IPS-18a (cell line): Measurements from ENCODE around the gene MDGA2.

Experiments used
- H3K27ac ChIP-seq: one replicate; pipeline ENCODE4 v1.5.1; 2013; ENCODE audit warnings: low read length
- H3K27me3 ChIP-seq: one replicate; pipeline ENCODE4 v1.6.1; 2013; ENCODE audit warnings: mild to moderate bottlenecking, low read length; ENCODE audit not compliant: control insufficient read depth, insufficient read depth
- H3K36me3 ChIP-seq: one replicate; pipeline ENCODE4 v1.6.1; 2013; ENCODE audit warnings: low read depth, low read length; ENCODE audit not compliant: control insufficient read depth
- H3K4me1 ChIP-seq: one replicate; pipeline ENCODE4 v1.6.1; 2013; ENCODE audit warnings: low read depth, low read length; ENCODE audit not compliant: control insufficient read depth
- H3K4me3 ChIP-seq: one replicate; pipeline ENCODE4 v1.5.1; 2013; ENCODE audit warnings: low read length
- H3K9ac ChIP-seq: one replicate; pipeline ENCODE4 v1.6.1; 2013; ENCODE audit warnings: mild to moderate bottlenecking, low read length, moderate library complexity
- H3K9me3 ChIP-seq: one replicate; pipeline ENCODE4 v1.6.1; 2013; ENCODE audit warnings: low read depth, low read length; ENCODE audit not compliant: control insufficient read depth

Gene MDGA2

GRCh38 chr14:47536341-47536740 is 139.1 kb downstream of the MDGA2 start:
- no peak overlapping the region for H3K9ac ChIP-seq
- H3K36me3 ChIP-seq, result no peaks in the 10 kb centered on the region
- H3K9me3 ChIP-seq, result no peaks in the 10 kb centered on the region
- H3K27me3 ChIP-seq, result no peaks in the 10 kb centered on the region
- H3K4me3 ChIP-seq, result no peak overlapping the region
- H3K4me1 ChIP-seq, result peaks cover 16% of the 10 kb centered on the region
- no peak overlapping the region for H3K27ac ChIP-seq

GRCh38 chr14:47526591-47527244 is 148.7 kb downstream of the MDGA2 start:
- Histone ChIP-seq H3K4me3 (no peak overlapping the region), H3K9me3 (peaks cover 5% of the 10 kb centered on the region), H3K27ac (no peak overlapping the region), H3K27me3 (no peaks in the 10 kb centered on the region), H3K4me1 (no peaks in the 10 kb centered on the region), H3K9ac (no peak overlapping the region), H3K36me3 (no peaks in the 10 kb centered on the region)

- Histone ChIP-seq H3K4me3 (no peak overlapping the region), H3K27me3 (no peaks in the 10 kb centered on the region), H3K9me3 (no peaks in the 10 kb centered on the region), H3K9ac (no peak overlapping the region), H3K4me1 (no peaks in the 10 kb centered on the region), H3K27ac (no peak overlapping the region), H3K36me3 (no peaks in the 10 kb centered on the region)
Measured at GRCh38 chr14:47524524-47524923, 150.9 kb downstream of the MDGA2 start.

DNA sequence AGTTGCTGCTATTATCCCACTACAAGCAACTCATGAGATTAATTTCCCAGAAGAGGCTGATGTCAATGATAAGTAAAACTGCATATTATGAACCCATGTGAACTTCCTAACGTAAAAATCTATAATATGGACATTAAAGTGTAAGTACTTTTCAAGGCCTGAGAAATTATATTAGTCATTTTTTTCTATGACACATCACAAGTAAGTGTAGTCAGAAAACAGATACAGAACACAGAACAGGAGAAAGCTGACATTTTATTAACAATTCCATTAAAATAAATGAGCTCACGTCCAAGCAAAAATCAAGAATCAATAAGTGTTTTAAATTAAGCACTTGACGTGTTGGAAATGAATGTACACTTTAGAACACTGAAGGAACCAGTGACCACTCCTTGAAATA is 155.0 kb downstream of the MDGA2 start:
- no peak overlapping the region for H3K9ac ChIP-seq
- no peak overlapping the region for H3K4me3 ChIP-seq
- H3K36me3 ChIP-seq, result no peaks in the 10 kb centered on the region
- H3K27ac ChIP-seq, result no peak overlapping the region
- no peaks in the 10 kb centered on the region for H3K4me1 ChIP-seq
- H3K27me3 ChIP-seq, result no peaks in the 10 kb centered on the region
- H3K9me3 ChIP-seq, result no peaks in the 10 kb centered on the region

DNA sequence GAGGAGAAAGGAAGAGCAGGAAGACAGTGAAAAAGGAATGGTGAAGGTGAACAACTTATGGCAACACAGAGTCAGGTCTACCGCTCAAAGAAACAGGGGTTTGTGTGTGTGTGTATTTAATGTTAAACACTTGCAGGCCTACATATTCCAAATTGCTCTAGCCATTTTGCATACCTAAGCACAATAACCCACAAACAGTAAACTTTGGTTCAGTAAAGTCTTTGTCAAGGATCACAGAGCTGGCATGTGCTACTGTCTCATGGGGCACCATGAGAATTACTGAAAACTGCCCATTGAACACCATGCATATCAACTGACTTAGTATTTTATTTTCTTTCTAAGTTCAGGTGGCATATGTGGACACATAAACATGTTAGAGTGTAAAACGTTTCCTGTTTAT is 163.6 kb downstream of the MDGA2 start:
- H3K4me1 ChIP-seq, result peaks cover 13% of the 10 kb centered on the region
- no peak overlapping the region for H3K9ac ChIP-seq
- no peaks in the 10 kb centered on the region for H3K27me3 ChIP-seq
- H3K27ac ChIP-seq, result no peak overlapping the region
- no peaks in the 10 kb centered on the region for H3K36me3 ChIP-seq
- no peaks in the 10 kb centered on the region for H3K9me3 ChIP-seq
- H3K4me3 ChIP-seq, result no peak overlapping the region

- Histone ChIP-seq H3K9me3 (no peaks in the 10 kb centered on the region), H3K36me3 (no peaks in the 10 kb centered on the region), H3K9ac (no peak overlapping the region), H3K27me3 (no peaks in the 10 kb centered on the region), H3K27ac (no peak overlapping the region), H3K4me3 (no peak overlapping the region), H3K4me1 (peaks cover 13% of the 10 kb centered on the region)
Measured at GRCh38 chr14:47509957-47510356, 165.4 kb downstream of the MDGA2 start.

- peaks cover 13% of the 10 kb centered on the region for H3K4me1 ChIP-seq
- H3K36me3 ChIP-seq, result no peaks in the 10 kb centered on the region
- no peaks in the 10 kb centered on the region for H3K27me3 ChIP-seq
- no peak overlapping the region for H3K4me3 ChIP-seq
- no peaks in the 10 kb centered on the region for H3K9me3 ChIP-seq
- no peak overlapping the region for H3K9ac ChIP-seq
- no peak overlapping the region for H3K27ac ChIP-seq
Measured at GRCh38 chr14:47507861-47508260, 167.5 kb downstream of the MDGA2 start.

DNA sequence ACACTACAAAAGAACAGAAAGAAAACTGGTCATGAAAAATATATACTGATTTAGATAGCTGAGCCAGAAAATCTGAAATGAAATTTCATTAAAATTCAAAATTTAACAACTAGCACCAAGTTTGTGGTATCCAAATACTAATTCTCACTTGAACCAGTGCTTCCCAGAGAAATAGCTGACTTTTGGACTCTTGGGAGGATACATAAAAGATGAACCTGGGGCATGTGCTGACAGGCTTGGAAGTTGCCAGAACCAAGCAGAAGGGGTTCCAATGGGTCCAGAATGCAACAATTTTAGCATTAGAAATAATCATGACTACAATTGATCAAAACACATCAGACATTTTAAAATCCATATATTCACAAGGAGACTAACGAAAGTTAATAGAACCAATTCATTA is 175.0 kb downstream of the MDGA2 start:
- Histone ChIP-seq H3K27ac (no peak overlapping the region), H3K27me3 (no peaks in the 10 kb centered on the region), H3K9ac (no peak overlapping the region), H3K4me3 (no peak overlapping the region), H3K4me1 (no peaks in the 10 kb centered on the region), H3K9me3 (no peaks in the 10 kb centered on the region), H3K36me3 (no peaks in the 10 kb centered on the region)

GRCh38 chr14:47490766-47491165 is 184.6 kb downstream of the MDGA2 start:
- H3K27me3 ChIP-seq, result no peaks in the 10 kb centered on the region
- no peak overlapping the region for H3K4me3 ChIP-seq
- H3K4me1 ChIP-seq, result no peaks in the 10 kb centered on the region
- H3K27ac ChIP-seq, result no peak overlapping the region
- H3K9ac ChIP-seq, result no peak overlapping the region
- no peaks in the 10 kb centered on the region for H3K36me3 ChIP-seq
- no peaks in the 10 kb centered on the region for H3K9me3 ChIP-seq

- H3K9me3 ChIP-seq, result no peaks in the 10 kb centered on the region
- no peak overlapping the region for H3K4me3 ChIP-seq
- H3K27ac ChIP-seq, result no peak overlapping the region
- H3K9ac ChIP-seq, result no peak overlapping the region
- H3K4me1 ChIP-seq, result no peaks in the 10 kb centered on the region
- H3K36me3 ChIP-seq, result no peaks in the 10 kb centered on the region
- no peaks in the 10 kb centered on the region for H3K27me3 ChIP-seq
Measured at GRCh38 chr14:47490353-47490752, 185.1 kb downstream of the MDGA2 start.

DNA sequence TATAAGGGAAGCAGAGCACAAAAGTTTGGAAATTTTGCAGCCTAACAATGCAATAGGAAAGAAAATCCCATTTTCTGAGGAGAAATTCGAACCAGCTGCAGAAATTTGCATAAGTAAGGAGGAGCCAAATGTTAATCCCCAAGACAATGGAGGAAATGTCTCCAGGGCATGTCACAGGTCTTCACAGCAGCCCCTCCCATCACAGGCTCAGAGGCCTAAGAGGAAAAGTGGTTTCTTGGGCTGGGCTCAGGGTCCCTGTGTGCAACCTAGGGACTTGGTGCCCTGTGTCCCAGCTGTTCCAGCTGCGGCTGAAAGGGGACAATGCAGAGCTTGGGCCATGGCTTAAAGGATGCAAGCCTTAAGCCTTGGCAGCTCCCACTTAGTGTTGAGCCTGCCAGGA is 190.0 kb downstream of the MDGA2 start:
- H3K4me3 ChIP-seq, result no peak overlapping the region
- no peaks in the 10 kb centered on the region for H3K36me3 ChIP-seq
- no peak overlapping the region for H3K9ac ChIP-seq
- H3K27ac ChIP-seq, result no peak overlapping the region
- H3K4me1 ChIP-seq, result no peaks in the 10 kb centered on the region
- H3K9me3 ChIP-seq, result no peaks in the 10 kb centered on the region
- H3K27me3 ChIP-seq, result no peaks in the 10 kb centered on the region

DNA sequence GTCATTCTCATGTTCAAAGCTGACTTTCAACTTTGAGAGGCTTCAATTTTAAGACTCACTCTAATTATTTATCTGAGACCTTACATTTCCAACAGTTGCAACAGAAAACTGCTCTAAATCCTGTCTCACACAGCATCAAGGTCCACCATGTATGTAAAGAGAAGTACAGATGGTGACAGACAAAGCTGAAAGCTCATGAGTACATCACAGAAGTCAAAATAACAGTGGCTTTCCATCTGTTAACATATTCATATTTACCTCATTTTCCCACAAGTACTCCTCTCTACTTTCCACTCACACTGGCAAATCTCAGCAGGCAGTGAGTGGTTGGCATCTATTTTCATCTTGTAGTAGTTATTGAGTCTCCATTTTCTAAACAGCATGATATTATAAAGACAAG is 192.0 kb downstream of the MDGA2 start:
- Histone ChIP-seq H3K27ac (no peak overlapping the region), H3K27me3 (no peaks in the 10 kb centered on the region), H3K9ac (no peak overlapping the region), H3K9me3 (no peaks in the 10 kb centered on the region), H3K36me3 (no peaks in the 10 kb centered on the region), H3K4me3 (no peak overlapping the region), H3K4me1 (no peaks in the 10 kb centered on the region)
